WTC11 (cell line): ENCODE measurements around the gene CDH2. TPM values are rescaled to one million over a fixed set of nuclear protein-coding genes. Genes with fewer than 3 reads are reported as not detected.

Experiments
- ATAC-seq: fragments of 200-7000 bp; cut with Tn5 transposase; 2 replicates; pipeline ENCODE4 v1.10.0; 2021; ENCODE audit warnings: mild to moderate bottlenecking, moderate library complexity
- CTCF ChIA-PET: fragments of 300-600 bp; sonication (Branson Sonifier 250); formaldehyde crosslinking; loops from one replicate; lab custom pipeline; 2021; ENCODE audit warnings: antibody characterized with exemption; lab: Charles Lee
- POLR2A ChIA-PET: fragments of 350-600 bp; sonication (Branson Sonifier 250); formaldehyde crosslinking; loops from one replicate; lab custom pipeline; 2021; ENCODE audit warnings: antibody characterized with exemption; lab: Charles Lee
- DNase-seq: peaks from one replicate; pipeline ENCODE4 v3.0.0; 2021; ENCODE audit warnings: low spot score
- H3K27ac Mint-ChIP-seq: 2 replicates; pipeline ENCODE4 v1.8.0; 2021; ENCODE audit warnings: mixed read lengths
- H3K27me3 Mint-ChIP-seq: 2 replicates; pipeline ENCODE4 v1.8.0; 2021; ENCODE audit warnings: low read depth, mild to moderate bottlenecking, moderate library complexity, mixed read lengths
- H3K36me3 Mint-ChIP-seq: 2 replicates; pipeline ENCODE4 v1.8.0; 2021; ENCODE audit warnings: mixed read lengths
- H3K4me1 Mint-ChIP-seq: 2 replicates; pipeline ENCODE4 v1.8.0; 2022; ENCODE audit warnings: mixed read lengths
- H3K4me3 Mint-ChIP-seq: 2 replicates; pipeline ENCODE4 v1.8.0; 2021; ENCODE audit warnings: mild to moderate bottlenecking, moderate library complexity, mixed read lengths
- H3K9me3 Mint-ChIP-seq: 2 replicates; pipeline ENCODE4 v1.8.0; 2021; ENCODE audit warnings: mixed read lengths
- ETV6 ChIP-seq: sonication (generic); formaldehyde crosslinking; IDR thresholded peaks from 2 replicates; pipeline ENCODE4 v1.8.1; 2022; ENCODE audit warnings: mild to moderate bottlenecking, missing genetic modification reagents
- FOXJ3 ChIP-seq: sonication (generic); formaldehyde crosslinking; IDR thresholded peaks from 2 replicates; pipeline ENCODE4 v1.9.0; 2021; ENCODE audit warnings: missing genetic modification reagents, mild to moderate bottlenecking, borderline replicate concordance
- GTF2I ChIP-seq: fragments of 250-450 bp; sonication (Bioruptor Pico); conservative IDR thresholded peaks from 2 replicates; pipeline ENCODE4 v1.4.0; 2021; ENCODE audit warnings: mild to moderate bottlenecking
- HMGA2 ChIP-seq: fragments of 250-450 bp; sonication (Bioruptor Pico); IDR thresholded peaks from 2 replicates; pipeline ENCODE4 v1.4.0; 2021; ENCODE audit warnings: mild to moderate bottlenecking, moderate library complexity
- JUN ChIP-seq: sonication (generic); formaldehyde crosslinking; IDR thresholded peaks from 2 replicates; pipeline ENCODE4 v1.8.0; 2023; ENCODE audit warnings: mild to moderate bottlenecking, missing genetic modification reagents
- KAT7 ChIP-seq: sonication (generic); formaldehyde crosslinking; IDR thresholded peaks from 2 replicates; pipeline ENCODE4 v1.8.1; 2023; ENCODE audit warnings: missing genetic modification reagents, mild to moderate bottlenecking, borderline replicate concordance
- NFYB ChIP-seq: sonication (generic); formaldehyde crosslinking; conservative IDR thresholded peaks from 2 replicates; pipeline ENCODE4 v1.8.0; 2022; ENCODE audit warnings: low read depth, missing genetic modification reagents
- OVOL2 ChIP-seq: fragments of 250-450 bp; sonication (Bioruptor Pico); IDR thresholded peaks from 2 replicates; pipeline ENCODE4 v1.9.0; 2021; ENCODE audit warnings: mild to moderate bottlenecking, borderline replicate concordance
- PRRX2 ChIP-seq: fragments of 250-450 bp; sonication (Bioruptor Pico); IDR thresholded peaks from 2 replicates; pipeline ENCODE4 v1.8.0; 2021; ENCODE audit warnings: mild to moderate bottlenecking
- RELA ChIP-seq: sonication (generic); formaldehyde crosslinking; IDR thresholded peaks from 2 replicates; pipeline ENCODE4 v1.8.1; 2022; ENCODE audit warnings: missing genetic modification reagents, mild to moderate bottlenecking, borderline replicate concordance
- RORB ChIP-seq: fragments of 250-450 bp; sonication (Bioruptor Pico); IDR thresholded peaks from 2 replicates; pipeline ENCODE4 v1.9.0; 2021; ENCODE audit warnings: mild to moderate bottlenecking
- TEAD1 ChIP-seq: sonication (generic); formaldehyde crosslinking; IDR thresholded peaks from 2 replicates; pipeline ENCODE4 v1.8.0; 2022; ENCODE audit warnings: mild to moderate bottlenecking, missing genetic modification reagents
- ZBTB21 ChIP-seq: sonication (generic); formaldehyde crosslinking; IDR thresholded peaks from 2 replicates; pipeline ENCODE4 v1.8.1; 2023; ENCODE audit warnings: mild to moderate bottlenecking, missing genetic modification reagents, borderline replicate concordance
- ZBTB43 ChIP-seq: sonication (generic); formaldehyde crosslinking; IDR thresholded peaks from 2 replicates; pipeline ENCODE4 v1.8.1; 2023; ENCODE audit warnings: mild to moderate bottlenecking, missing genetic modification reagents
- ZNF121 ChIP-seq: sonication (generic); formaldehyde crosslinking; IDR thresholded peaks from 2 replicates; pipeline ENCODE4 v1.8.0; 2023; ENCODE audit warnings: missing genetic modification reagents
- ZNF317 ChIP-seq: sonication (generic); formaldehyde crosslinking; IDR thresholded peaks from 2 replicates; pipeline ENCODE4 v1.8.1; 2023; ENCODE audit warnings: low read depth, mild to moderate bottlenecking, moderate library complexity, missing genetic modification reagents, borderline replicate concordance
- ZNF423 ChIP-seq: fragments of 250-450 bp; sonication (Bioruptor Pico); IDR thresholded peaks from 2 replicates; pipeline ENCODE4 v2.1.2; 2022; ENCODE audit warnings: mild to moderate bottlenecking, moderate library complexity
- total RNA-seq: library from RNA; stranded (reverse); gene quantifications from 3 replicates; pipeline ENCODE4 v1.2.3, GENCODE V29; 2021
- TF ChIP-seq, protein P1 (sequence below): sonication (generic); formaldehyde crosslinking; IDR thresholded peaks from 2 replicates; pipeline ENCODE4 v1.8.0; 2023; ENCODE audit warnings: mild to moderate bottlenecking, missing genetic modification reagents
- TF ChIP-seq, protein P2 (sequence below): sonication (generic); formaldehyde crosslinking; IDR thresholded peaks from 2 replicates; pipeline ENCODE4 v1.8.1; 2022; ENCODE audit warnings: missing genetic modification reagents, borderline replicate concordance
- TF ChIP-seq, protein P3 (sequence below): fragments of 250-450 bp; sonication (Bioruptor Pico); IDR thresholded peaks from 2 replicates; pipeline ENCODE4 v2.1.2; 2022; ENCODE audit warnings: mild to moderate bottlenecking, moderate library complexity
- TF ChIP-seq, protein P4 (sequence below): fragments of 250-450 bp; sonication (Bioruptor Pico); IDR thresholded peaks from 2 replicates; pipeline ENCODE4 v1.9.0; 2021; ENCODE audit warnings: mild to moderate bottlenecking
- TF ChIP-seq, protein P5 (sequence below): sonication (generic); formaldehyde crosslinking; conservative IDR thresholded peaks from 2 replicates; pipeline ENCODE4 v1.8.1; 2023; ENCODE audit warnings: mild to moderate bottlenecking, low read depth, missing genetic modification reagents, moderate library complexity

The CDH2 gene
- total RNA-seq, 1 experiment from 2014 or later, result 17.3 TPM

DNA sequence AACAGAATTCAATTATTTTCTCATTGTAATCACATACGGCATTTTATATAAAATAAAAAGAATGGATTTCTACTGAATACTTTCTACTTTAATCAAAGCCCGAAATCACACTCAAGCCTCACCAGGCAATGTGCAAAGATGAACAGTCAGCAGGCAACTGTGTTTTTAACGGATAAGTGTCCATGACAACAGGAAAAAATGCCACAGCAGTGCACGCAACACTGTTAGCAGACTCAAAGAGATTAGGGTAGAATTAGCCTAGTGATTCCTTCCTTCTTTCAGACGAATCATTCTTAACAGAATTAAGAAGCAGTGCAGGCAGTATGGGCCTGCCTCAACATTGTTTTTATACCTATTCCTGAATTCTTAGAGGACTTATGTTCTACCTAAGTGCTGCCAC, 135.6 kb downstream of the CDH2 start:
- no peak for TF ChIP-seq JUN
- no peak for TF ChIP-seq RELA (CRISPR knock-in tag)
- no peak for TF ChIP-seq ZBTB43 (CRISPR knock-in tag)
- TF ChIP-seq OVOL2 (CRISPR knock-in tag), result no peak
- no peak overlapping the region for H3K27ac Mint-ChIP-seq
- no peak overlapping the region for H3K4me3 Mint-ChIP-seq
- no peaks in the 10 kb centered on the region for H3K36me3 Mint-ChIP-seq
- H3K9me3 Mint-ChIP-seq, result no peaks in the 10 kb centered on the region
- H3K27me3 Mint-ChIP-seq, result no peaks in the 10 kb centered on the region
- H3K4me1 Mint-ChIP-seq, result peaks cover 29% of the 10 kb centered on the region
- ATAC-seq, result no peak
- CTCF ChIA-PET, result no interaction called here
- POLR2A ChIA-PET, result no interaction called here
- no peak for DNase-seq

DNA sequence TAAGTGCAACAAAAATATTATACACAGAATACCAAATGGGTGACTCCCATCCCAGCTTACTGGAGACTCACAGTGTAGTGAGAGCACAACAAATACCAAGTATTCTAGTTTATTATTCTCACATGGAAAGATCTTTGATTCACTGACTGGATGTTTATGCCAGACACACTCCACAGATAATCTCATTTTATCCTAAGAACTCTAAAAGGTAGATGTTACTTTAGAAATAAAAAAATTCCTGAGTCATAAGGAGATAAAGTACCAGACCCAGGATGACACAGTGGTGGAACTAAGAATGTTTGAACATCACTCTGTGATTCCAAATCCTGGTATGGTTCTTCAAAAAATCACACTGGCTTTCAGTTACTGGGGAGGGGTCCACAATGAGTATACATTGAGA, 136.2 kb downstream of the CDH2 start:
- Mint-ChIP-seq H3K27ac (no peak overlapping the region), H3K9me3 (no peaks in the 10 kb centered on the region), H3K36me3 (no peaks in the 10 kb centered on the region), H3K27me3 (no peaks in the 10 kb centered on the region), H3K4me3 (no peak overlapping the region), H3K4me1 (peaks cover 29% of the 10 kb centered on the region)
- ChIA-PET CTCF (no interaction called here), POLR2A (no interaction called here)
- ATAC-seq, result no peak
- TF ChIP-seq HMGA2 (CRISPR knock-in tag) (no peak), ETV6 (CRISPR knock-in tag) (no peak), RORB (CRISPR knock-in tag) (no peak), ZNF317 (no peak), JUN (no peak), KAT7 (CRISPR knock-in tag) (no peak), GTF2I (CRISPR knock-in tag) (no peak), ZBTB21 (CRISPR knock-in tag) (no peak)
- TF ChIP-seq, protein P1, sequence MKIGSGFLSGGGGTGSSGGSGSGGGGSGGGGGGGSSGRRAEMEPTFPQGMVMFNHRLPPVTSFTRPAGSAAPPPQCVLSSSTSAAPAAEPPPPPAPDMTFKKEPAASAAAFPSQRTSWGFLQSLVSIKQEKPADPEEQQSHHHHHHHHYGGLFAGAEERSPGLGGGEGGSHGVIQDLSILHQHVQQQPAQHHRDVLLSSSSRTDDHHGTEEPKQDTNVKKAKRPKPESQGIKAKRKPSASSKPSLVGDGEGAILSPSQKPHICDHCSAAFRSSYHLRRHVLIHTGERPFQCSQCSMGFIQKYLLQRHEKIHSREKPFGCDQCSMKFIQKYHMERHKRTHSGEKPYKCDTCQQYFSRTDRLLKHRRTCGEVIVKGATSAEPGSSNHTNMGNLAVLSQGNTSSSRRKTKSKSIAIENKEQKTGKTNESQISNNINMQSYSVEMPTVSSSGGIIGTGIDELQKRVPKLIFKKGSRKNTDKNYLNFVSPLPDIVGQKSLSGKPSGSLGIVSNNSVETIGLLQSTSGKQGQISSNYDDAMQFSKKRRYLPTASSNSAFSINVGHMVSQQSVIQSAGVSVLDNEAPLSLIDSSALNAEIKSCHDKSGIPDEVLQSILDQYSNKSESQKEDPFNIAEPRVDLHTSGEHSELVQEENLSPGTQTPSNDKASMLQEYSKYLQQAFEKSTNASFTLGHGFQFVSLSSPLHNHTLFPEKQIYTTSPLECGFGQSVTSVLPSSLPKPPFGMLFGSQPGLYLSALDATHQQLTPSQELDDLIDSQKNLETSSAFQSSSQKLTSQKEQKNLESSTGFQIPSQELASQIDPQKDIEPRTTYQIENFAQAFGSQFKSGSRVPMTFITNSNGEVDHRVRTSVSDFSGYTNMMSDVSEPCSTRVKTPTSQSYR, result no peak
- TF ChIP-seq, protein P2, sequence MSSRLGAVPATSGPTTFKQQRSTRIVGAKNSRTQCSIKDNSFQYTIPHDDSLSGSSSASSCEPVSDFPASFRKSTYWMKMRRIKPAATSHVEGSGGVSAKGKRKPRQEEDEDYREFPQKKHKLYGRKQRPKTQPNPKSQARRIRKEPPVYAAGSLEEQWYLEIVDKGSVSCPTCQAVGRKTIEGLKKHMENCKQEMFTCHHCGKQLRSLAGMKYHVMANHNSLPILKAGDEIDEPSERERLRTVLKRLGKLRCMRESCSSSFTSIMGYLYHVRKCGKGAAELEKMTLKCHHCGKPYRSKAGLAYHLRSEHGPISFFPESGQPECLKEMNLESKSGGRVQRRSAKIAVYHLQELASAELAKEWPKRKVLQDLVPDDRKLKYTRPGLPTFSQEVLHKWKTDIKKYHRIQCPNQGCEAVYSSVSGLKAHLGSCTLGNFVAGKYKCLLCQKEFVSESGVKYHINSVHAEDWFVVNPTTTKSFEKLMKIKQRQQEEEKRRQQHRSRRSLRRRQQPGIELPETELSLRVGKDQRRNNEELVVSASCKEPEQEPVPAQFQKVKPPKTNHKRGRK (CRISPR knock-in tag), result no peak
- TF ChIP-seq, protein P3, sequence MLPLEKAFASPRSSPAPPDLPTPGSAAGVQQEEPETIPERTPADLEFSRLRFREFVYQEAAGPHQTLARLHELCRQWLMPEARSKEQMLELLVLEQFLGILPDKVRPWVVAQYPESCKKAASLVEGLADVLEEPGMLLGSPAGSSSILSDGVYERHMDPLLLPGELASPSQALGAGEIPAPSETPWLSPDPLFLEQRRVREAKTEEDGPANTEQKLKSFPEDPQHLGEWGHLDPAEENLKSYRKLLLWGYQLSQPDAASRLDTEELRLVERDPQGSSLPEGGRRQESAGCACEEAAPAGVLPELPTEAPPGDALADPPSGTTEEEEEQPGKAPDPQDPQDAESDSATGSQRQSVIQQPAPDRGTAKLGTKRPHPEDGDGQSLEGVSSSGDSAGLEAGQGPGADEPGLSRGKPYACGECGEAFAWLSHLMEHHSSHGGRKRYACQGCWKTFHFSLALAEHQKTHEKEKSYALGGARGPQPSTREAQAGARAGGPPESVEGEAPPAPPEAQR (CRISPR knock-in tag), result no peak
- DNase-seq, result no peak

- no peak for DNase-seq
- POLR2A ChIA-PET, result no interaction called here
- no peak overlapping the region for H3K27ac Mint-ChIP-seq
- peaks cover 29% of the 10 kb centered on the region for H3K4me1 Mint-ChIP-seq
- no peaks in the 10 kb centered on the region for H3K36me3 Mint-ChIP-seq
- H3K4me3 Mint-ChIP-seq, result no peak overlapping the region
- CTCF ChIA-PET, result no interaction called here
- H3K9me3 Mint-ChIP-seq, result no peaks in the 10 kb centered on the region
- no peak for ATAC-seq
- H3K27me3 Mint-ChIP-seq, result no peaks in the 10 kb centered on the region
- no peak for TF ChIP-seq PRRX2
- no peak for TF ChIP-seq ZNF423
- TF ChIP-seq, protein P4, sequence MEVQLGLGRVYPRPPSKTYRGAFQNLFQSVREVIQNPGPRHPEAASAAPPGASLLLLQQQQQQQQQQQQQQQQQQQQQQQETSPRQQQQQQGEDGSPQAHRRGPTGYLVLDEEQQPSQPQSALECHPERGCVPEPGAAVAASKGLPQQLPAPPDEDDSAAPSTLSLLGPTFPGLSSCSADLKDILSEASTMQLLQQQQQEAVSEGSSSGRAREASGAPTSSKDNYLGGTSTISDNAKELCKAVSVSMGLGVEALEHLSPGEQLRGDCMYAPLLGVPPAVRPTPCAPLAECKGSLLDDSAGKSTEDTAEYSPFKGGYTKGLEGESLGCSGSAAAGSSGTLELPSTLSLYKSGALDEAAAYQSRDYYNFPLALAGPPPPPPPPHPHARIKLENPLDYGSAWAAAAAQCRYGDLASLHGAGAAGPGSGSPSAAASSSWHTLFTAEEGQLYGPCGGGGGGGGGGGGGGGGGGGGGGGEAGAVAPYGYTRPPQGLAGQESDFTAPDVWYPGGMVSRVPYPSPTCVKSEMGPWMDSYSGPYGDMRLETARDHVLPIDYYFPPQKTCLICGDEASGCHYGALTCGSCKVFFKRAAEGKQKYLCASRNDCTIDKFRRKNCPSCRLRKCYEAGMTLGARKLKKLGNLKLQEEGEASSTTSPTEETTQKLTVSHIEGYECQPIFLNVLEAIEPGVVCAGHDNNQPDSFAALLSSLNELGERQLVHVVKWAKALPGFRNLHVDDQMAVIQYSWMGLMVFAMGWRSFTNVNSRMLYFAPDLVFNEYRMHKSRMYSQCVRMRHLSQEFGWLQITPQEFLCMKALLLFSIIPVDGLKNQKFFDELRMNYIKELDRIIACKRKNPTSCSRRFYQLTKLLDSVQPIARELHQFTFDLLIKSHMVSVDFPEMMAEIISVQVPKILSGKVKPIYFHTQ (CRISPR knock-in tag), result no peak
- TF ChIP-seq ZNF121 (CRISPR knock-in tag), result no peak
- no peak for TF ChIP-seq NFYB (CRISPR knock-in tag)
- TF ChIP-seq, protein P5, sequence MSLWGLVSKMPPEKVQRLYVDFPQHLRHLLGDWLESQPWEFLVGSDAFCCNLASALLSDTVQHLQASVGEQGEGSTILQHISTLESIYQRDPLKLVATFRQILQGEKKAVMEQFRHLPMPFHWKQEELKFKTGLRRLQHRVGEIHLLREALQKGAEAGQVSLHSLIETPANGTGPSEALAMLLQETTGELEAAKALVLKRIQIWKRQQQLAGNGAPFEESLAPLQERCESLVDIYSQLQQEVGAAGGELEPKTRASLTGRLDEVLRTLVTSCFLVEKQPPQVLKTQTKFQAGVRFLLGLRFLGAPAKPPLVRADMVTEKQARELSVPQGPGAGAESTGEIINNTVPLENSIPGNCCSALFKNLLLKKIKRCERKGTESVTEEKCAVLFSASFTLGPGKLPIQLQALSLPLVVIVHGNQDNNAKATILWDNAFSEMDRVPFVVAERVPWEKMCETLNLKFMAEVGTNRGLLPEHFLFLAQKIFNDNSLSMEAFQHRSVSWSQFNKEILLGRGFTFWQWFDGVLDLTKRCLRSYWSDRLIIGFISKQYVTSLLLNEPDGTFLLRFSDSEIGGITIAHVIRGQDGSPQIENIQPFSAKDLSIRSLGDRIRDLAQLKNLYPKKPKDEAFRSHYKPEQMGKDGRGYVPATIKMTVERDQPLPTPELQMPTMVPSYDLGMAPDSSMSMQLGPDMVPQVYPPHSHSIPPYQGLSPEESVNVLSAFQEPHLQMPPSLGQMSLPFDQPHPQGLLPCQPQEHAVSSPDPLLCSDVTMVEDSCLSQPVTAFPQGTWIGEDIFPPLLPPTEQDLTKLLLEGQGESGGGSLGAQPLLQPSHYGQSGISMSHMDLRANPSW (CRISPR knock-in tag), result no peak
- no peak for TF ChIP-seq FOXJ3
- no peak for TF ChIP-seq TEAD1
These were observed 136.7 kb downstream of the CDH2 start for GRCh38 chr18:28040211-28040610.
